HEK293 (cell line): ENCODE data around the gene MAP3K7.

Experiments used
- REPIN1 ChIP-seq: fragments of 450-650 bp; formaldehyde crosslinking; IDR thresholded peaks from 2 replicates; pipeline ENCODE4 v1.5.1; 2017; ENCODE audit warnings: missing biosample characterization, missing genetic modification characterization, low read depth
- SP2 ChIP-seq: fragments of 450-650 bp; formaldehyde crosslinking; IDR thresholded peaks from 2 replicates; pipeline ENCODE4 v1.5.1; 2016; ENCODE audit warnings: missing biosample characterization, missing genetic modification characterization
- TCF7L2 ChIP-seq: IDR thresholded peaks from 2 replicates; pipeline ENCODE4 v1.6.1; 2011; ENCODE audit warnings: low read depth, mild to moderate bottlenecking, inconsistent platforms, low read length, moderate library complexity, borderline replicate concordance
- TRIM28 ChIP-seq: IDR thresholded peaks from 2 replicates; pipeline ENCODE4 v1.6.1; 2011; ENCODE audit warnings: low read length, control low read depth, borderline replicate concordance
- YY1 ChIP-seq: fragments of 450-650 bp; formaldehyde crosslinking; IDR thresholded peaks from 2 replicates; pipeline ENCODE4 v1.5.1; 2018; ENCODE audit warnings: missing biosample characterization, missing genetic modification characterization
- ZBTB48 ChIP-seq: fragments of 450-650 bp; formaldehyde crosslinking; IDR thresholded peaks from 2 replicates; pipeline ENCODE4 v1.5.1; 2016; ENCODE audit warnings: missing biosample characterization, missing genetic modification characterization
- ZFHX2 ChIP-seq: fragments of 450-650 bp; formaldehyde crosslinking; conservative IDR thresholded peaks from 2 replicates; pipeline ENCODE4 v1.5.1; 2016; ENCODE audit warnings: missing biosample characterization, missing genetic modification characterization
- ZNF146 ChIP-seq: fragments of 450-650 bp; formaldehyde crosslinking; IDR thresholded peaks from 2 replicates; pipeline ENCODE4 v1.5.1; 2016; ENCODE audit warnings: missing biosample characterization, missing genetic modification characterization
- ZNF529 ChIP-seq: fragments of 450-650 bp; formaldehyde crosslinking; IDR thresholded peaks from 2 replicates; pipeline ENCODE4 v1.5.1; 2017; ENCODE audit warnings: missing genetic modification characterization, missing biosample characterization; ENCODE audit not compliant: insufficient replicate concordance
- ZNF660 ChIP-seq: fragments of 450-650 bp; IDR thresholded peaks from 2 replicates; pipeline ENCODE4 v1.5.1; 2018; ENCODE audit warnings: missing biosample characterization, mild to moderate bottlenecking, missing genetic modification characterization
- TF ChIP-seq, protein P1 (sequence below): fragments of 450-650 bp; formaldehyde crosslinking; IDR thresholded peaks from 2 replicates; pipeline ENCODE4 v1.5.1; 2016; ENCODE audit warnings: missing biosample characterization, missing genetic modification characterization
- TF ChIP-seq, protein P2 (sequence below): fragments of 450-650 bp; formaldehyde crosslinking; IDR thresholded peaks from 2 replicates; pipeline ENCODE4 v1.5.1; 2016; ENCODE audit warnings: missing biosample characterization, missing genetic modification characterization
- TF ChIP-seq, protein P3 (sequence below): fragments of 450-650 bp; formaldehyde crosslinking; IDR thresholded peaks from 2 replicates; pipeline ENCODE4 v1.5.1; 2016; ENCODE audit warnings: missing biosample characterization, missing genetic modification characterization, low read depth
- TF ChIP-seq, protein P4 (sequence below): fragments of 450-650 bp; formaldehyde crosslinking; IDR thresholded peaks from 2 replicates; pipeline ENCODE4 v1.5.1; 2016; ENCODE audit warnings: missing biosample characterization, missing genetic modification characterization

DNA sequence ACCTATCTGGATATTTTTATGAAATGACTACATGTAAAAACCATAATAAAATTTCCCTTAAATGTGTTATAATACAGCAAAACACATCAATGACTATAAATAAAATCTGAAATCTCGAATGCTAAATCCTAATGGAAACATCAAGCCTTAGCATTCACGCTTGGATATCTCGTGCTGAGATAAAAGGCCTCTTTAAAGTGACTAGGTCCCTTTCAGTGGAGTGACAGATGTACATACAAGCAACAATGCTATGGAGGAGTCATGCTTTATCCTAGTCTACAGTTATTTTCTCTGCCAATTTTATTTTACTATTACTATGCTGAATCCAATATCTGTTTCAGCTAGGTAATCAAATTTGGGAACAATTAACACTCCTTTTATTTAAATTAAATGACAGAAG, 72.4 kb downstream of the MAP3K7 start:
- TF ChIP-seq ZNF529 (tag by site-specific recombination) (no peak), YY1 (tag by site-specific recombination) (no peak), ZNF146 (no peak), REPIN1 (tag by site-specific recombination) (no peak), ZFHX2 (tag by site-specific recombination) (no peak), SP2 (tag by site-specific recombination) (no peak), TCF7L2 (no peak), ZBTB48 (tag by site-specific recombination) (no peak), ZNF660 (no peak), TRIM28 (no peak)
- TF ChIP-seq, protein P1, sequence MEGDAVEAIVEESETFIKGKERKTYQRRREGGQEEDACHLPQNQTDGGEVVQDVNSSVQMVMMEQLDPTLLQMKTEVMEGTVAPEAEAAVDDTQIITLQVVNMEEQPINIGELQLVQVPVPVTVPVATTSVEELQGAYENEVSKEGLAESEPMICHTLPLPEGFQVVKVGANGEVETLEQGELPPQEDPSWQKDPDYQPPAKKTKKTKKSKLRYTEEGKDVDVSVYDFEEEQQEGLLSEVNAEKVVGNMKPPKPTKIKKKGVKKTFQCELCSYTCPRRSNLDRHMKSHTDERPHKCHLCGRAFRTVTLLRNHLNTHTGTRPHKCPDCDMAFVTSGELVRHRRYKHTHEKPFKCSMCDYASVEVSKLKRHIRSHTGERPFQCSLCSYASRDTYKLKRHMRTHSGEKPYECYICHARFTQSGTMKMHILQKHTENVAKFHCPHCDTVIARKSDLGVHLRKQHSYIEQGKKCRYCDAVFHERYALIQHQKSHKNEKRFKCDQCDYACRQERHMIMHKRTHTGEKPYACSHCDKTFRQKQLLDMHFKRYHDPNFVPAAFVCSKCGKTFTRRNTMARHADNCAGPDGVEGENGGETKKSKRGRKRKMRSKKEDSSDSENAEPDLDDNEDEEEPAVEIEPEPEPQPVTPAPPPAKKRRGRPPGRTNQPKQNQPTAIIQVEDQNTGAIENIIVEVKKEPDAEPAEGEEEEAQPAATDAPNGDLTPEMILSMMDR (tag by site-specific recombination) = no peak
- TF ChIP-seq, protein P2, sequence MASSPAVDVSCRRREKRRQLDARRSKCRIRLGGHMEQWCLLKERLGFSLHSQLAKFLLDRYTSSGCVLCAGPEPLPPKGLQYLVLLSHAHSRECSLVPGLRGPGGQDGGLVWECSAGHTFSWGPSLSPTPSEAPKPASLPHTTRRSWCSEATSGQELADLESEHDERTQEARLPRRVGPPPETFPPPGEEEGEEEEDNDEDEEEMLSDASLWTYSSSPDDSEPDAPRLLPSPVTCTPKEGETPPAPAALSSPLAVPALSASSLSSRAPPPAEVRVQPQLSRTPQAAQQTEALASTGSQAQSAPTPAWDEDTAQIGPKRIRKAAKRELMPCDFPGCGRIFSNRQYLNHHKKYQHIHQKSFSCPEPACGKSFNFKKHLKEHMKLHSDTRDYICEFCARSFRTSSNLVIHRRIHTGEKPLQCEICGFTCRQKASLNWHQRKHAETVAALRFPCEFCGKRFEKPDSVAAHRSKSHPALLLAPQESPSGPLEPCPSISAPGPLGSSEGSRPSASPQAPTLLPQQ (tag by site-specific recombination) = no peak
- TF ChIP-seq, protein P3, sequence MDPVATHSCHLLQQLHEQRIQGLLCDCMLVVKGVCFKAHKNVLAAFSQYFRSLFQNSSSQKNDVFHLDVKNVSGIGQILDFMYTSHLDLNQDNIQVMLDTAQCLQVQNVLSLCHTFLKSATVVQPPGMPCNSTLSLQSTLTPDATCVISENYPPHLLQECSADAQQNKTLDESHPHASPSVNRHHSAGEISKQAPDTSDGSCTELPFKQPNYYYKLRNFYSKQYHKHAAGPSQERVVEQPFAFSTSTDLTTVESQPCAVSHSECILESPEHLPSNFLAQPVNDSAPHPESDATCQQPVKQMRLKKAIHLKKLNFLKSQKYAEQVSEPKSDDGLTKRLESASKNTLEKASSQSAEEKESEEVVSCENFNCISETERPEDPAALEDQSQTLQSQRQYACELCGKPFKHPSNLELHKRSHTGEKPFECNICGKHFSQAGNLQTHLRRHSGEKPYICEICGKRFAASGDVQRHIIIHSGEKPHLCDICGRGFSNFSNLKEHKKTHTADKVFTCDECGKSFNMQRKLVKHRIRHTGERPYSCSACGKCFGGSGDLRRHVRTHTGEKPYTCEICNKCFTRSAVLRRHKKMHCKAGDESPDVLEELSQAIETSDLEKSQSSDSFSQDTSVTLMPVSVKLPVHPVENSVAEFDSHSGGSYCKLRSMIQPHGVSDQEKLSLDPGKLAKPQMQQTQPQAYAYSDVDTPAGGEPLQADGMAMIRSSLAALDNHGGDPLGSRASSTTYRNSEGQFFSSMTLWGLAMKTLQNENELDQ (tag by site-specific recombination) = no peak
- TF ChIP-seq, protein P4, sequence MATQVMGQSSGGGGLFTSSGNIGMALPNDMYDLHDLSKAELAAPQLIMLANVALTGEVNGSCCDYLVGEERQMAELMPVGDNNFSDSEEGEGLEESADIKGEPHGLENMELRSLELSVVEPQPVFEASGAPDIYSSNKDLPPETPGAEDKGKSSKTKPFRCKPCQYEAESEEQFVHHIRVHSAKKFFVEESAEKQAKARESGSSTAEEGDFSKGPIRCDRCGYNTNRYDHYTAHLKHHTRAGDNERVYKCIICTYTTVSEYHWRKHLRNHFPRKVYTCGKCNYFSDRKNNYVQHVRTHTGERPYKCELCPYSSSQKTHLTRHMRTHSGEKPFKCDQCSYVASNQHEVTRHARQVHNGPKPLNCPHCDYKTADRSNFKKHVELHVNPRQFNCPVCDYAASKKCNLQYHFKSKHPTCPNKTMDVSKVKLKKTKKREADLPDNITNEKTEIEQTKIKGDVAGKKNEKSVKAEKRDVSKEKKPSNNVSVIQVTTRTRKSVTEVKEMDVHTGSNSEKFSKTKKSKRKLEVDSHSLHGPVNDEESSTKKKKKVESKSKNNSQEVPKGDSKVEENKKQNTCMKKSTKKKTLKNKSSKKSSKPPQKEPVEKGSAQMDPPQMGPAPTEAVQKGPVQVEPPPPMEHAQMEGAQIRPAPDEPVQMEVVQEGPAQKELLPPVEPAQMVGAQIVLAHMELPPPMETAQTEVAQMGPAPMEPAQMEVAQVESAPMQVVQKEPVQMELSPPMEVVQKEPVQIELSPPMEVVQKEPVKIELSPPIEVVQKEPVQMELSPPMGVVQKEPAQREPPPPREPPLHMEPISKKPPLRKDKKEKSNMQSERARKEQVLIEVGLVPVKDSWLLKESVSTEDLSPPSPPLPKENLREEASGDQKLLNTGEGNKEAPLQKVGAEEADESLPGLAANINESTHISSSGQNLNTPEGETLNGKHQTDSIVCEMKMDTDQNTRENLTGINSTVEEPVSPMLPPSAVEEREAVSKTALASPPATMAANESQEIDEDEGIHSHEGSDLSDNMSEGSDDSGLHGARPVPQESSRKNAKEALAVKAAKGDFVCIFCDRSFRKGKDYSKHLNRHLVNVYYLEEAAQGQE (tag by site-specific recombination) = no peak
